ENCODE data around the gene MEIOB.
"Not testable (repeated sequence)": the region's sequence is repeated elsewhere in the genome, so short reads cannot be mapped to it uniquely, and the experiment has no call there.

The MEIOB gene

GRCh38 chr16:1877089-1877488 is 5.1 kb upstream of the MEIOB start:
- no peak for DNase-seq

GRCh38 chr16:1876468-1876867 is 4.5 kb upstream of the MEIOB start:
- no peak for DNase-seq

- DNase-seq = not testable (repeated sequence)
These were observed 4.1 kb upstream of the MEIOB start for GRCh38 chr16:1876066-1876465.

- no peak for DNase-seq
These were observed 2.9 kb upstream of the MEIOB start for GRCh38 chr16:1874854-1875253.

- DNase-seq = no peak
These were observed 1.4 kb downstream of the MEIOB start for GRCh38 chr16:1870365-1871082.

- DNase-seq = no peak
These were observed 5.9 kb downstream of the MEIOB start for GRCh38 chr16:1865902-1866690.

GRCh38 chr16:1863681-1864460 is 8.1 kb downstream of the MEIOB start:
- peak; percentile 61 for DNase-seq

GRCh38 chr16:1862394-1862793 is 9.6 kb downstream of the MEIOB start:
- DNase-seq = no peak

GRCh38 chr16:1861730-1862129 is 10.2 kb downstream of the MEIOB start:
- DNase-seq = no peak

- DNase-seq = no peak
These were observed 12.3 kb downstream of the MEIOB start for GRCh38 chr16:1859650-1860049.

GRCh38 chr16:1858189-1858865 is 13.6 kb downstream of the MEIOB start:
- no peak for DNase-seq

- DNase-seq = no peak
These were observed 14.4 kb downstream of the MEIOB start for GRCh38 chr16:1857433-1858097.

- no peak for DNase-seq
These were observed 20.2 kb downstream of the MEIOB start for GRCh38 chr16:1851793-1852192.

- DNase-seq = no peak
These were observed 21.0 kb downstream of the MEIOB start for GRCh38 chr16:1850981-1851380.

- no peak for DNase-seq
These were observed 25.5 kb downstream of the MEIOB start for GRCh38 chr16:1846416-1846815.

GRCh38 chr16:1845985-1846384 is 26.0 kb downstream of the MEIOB start:
- DNase-seq = no peak

- peak; percentile 66 for DNase-seq
These were observed 32.4 kb downstream of the MEIOB start for GRCh38 chr16:1839554-1839953.

- no peak for DNase-seq
These were observed 37.9 kb downstream of the MEIOB start for GRCh38 chr16:1834096-1834495.

- DNase-seq = peak; percentile 90
These were observed 39.0 kb downstream of the MEIOB start for GRCh38 chr16:1832838-1833454.

- DNase-seq = no peak
These were observed 40.5 kb downstream of the MEIOB start for GRCh38 chr16:1831186-1832075.

- DNase-seq = no peak
These were observed 41.8 kb downstream of the MEIOB start for GRCh38 chr16:1830213-1830612.
